ES-I3 (cell line): ENCODE data around the gene PMF1.
A peak's percentile ranks its signal among the peaks of the same experiment; 100 is the strongest.

Source experiments
- H3K36me3 ChIP-seq: 2 replicates; pipeline ENCODE4 v1.6.1; 2013; ENCODE audit warnings: mild to moderate bottlenecking, low read length, control low read depth, moderate library complexity; ENCODE audit not compliant: insufficient read depth
- H3K4me1 ChIP-seq: 2 replicates; pipeline ENCODE4 v1.6.1; 2013; ENCODE audit warnings: mild to moderate bottlenecking, control low read depth, low read length; ENCODE audit not compliant: insufficient read depth
- H3K9ac ChIP-seq: 2 replicates; pipeline ENCODE4 v1.6.1; 2013; ENCODE audit warnings: low read depth, mild to moderate bottlenecking, low read length, moderate library complexity
- H3K9me3 ChIP-seq: 2 replicates; pipeline ENCODE4 v1.6.1; 2013; ENCODE audit warnings: mild to moderate bottlenecking, low read length, moderate library complexity; ENCODE audit not compliant: control insufficient read depth, insufficient read depth

Gene PMF1

GRCh38 chr1:156281693-156282478 lies 69.1 kb downstream of the PMF1 start:
- peaks cover 18% of the 10 kb centered on the region for H3K36me3 ChIP-seq
- peaks cover 8% of the 10 kb centered on the region; the same call in 1 of the 2 replicates for H3K4me1 ChIP-seq
- H3K9ac ChIP-seq, result peak overlapping the region; percentile 56
- H3K9me3 ChIP-seq, result no peaks in the 10 kb centered on the region

GRCh38 chr1:156282479-156283222 lies 69.8 kb downstream of the PMF1 start, which contains the start of gene SMG5:
Gene SMG5 (minus strand): TSS chr1:156282825. CDS start chr1:156282680, 145 bp downstream.
- H3K9me3 ChIP-seq, result no peaks in the 10 kb centered on the region
- peaks cover 8% of the 10 kb centered on the region; the same call in 1 of the 2 replicates for H3K4me1 ChIP-seq
- peak within 1 kb of the TSS; percentile 56 for H3K9ac ChIP-seq
- H3K36me3 ChIP-seq, result peaks cover 11% of the 10 kb centered on the region

GRCh38 chr1:156283521-156283920 lies 70.7 kb downstream of the PMF1 start:
- Histone ChIP-seq H3K36me3 (peaks cover 3% of the 10 kb centered on the region), H3K4me1 (peaks cover 8% of the 10 kb centered on the region; the same call in 1 of the 2 replicates), H3K9ac (peak overlapping the region; percentile 56), H3K9me3 (no peaks in the 10 kb centered on the region)

- H3K9ac ChIP-seq, result peak within 1 kb of the TSS; percentile 56
- peaks cover 3% of the 10 kb centered on the region for H3K36me3 ChIP-seq
- H3K4me1 ChIP-seq, result peaks cover 8% of the 10 kb centered on the region; the same call in 1 of the 2 replicates
- H3K9me3 ChIP-seq, result no peaks in the 10 kb centered on the region
Measured at GRCh38 chr1:156284112-156284511, 71.3 kb downstream of the PMF1 start, which contains the start of gene TMEM79. Gene TMEM79 (plus strand): TSS chr1:156284325. CDS start chr1:156285227, 902 bp downstream.

- H3K9me3 ChIP-seq, result no peaks in the 10 kb centered on the region
- H3K36me3 ChIP-seq, result peaks cover under 1% of the 10 kb centered on the region
- H3K9ac ChIP-seq, result no peak overlapping the region
- H3K4me1 ChIP-seq, result peaks cover 8% of the 10 kb centered on the region; the same call in 1 of the 2 replicates
Measured at GRCh38 chr1:156284757-156285156, 72.0 kb downstream of the PMF1 start.

- Histone ChIP-seq H3K4me1 (peaks cover 8% of the 10 kb centered on the region; the same call in 1 of the 2 replicates), H3K36me3 (no peaks in the 10 kb centered on the region; the same call in 1 of the 2 replicates), H3K9me3 (no peaks in the 10 kb centered on the region), H3K9ac (no peak overlapping the region)
Measured at GRCh38 chr1:156285437-156285836, 72.6 kb downstream of the PMF1 start.

GRCh38 chr1:156286061-156286460 lies 73.3 kb downstream of the PMF1 start:
- H3K4me1 ChIP-seq, result peaks cover 8% of the 10 kb centered on the region; the same call in 1 of the 2 replicates
- H3K9ac ChIP-seq, result no peak overlapping the region
- no peaks in the 10 kb centered on the region for H3K36me3 ChIP-seq
- no peaks in the 10 kb centered on the region for H3K9me3 ChIP-seq
